NCI-H1417 (cell line): ENCODE results near the gene GALNT2.

Source experiments
- DNase-seq, 3 experiments: peaks; one replicate each; lab custom pipeline; 2025; lab: John Stamatoyannopoulos, UW

Gene GALNT2

DNA sequence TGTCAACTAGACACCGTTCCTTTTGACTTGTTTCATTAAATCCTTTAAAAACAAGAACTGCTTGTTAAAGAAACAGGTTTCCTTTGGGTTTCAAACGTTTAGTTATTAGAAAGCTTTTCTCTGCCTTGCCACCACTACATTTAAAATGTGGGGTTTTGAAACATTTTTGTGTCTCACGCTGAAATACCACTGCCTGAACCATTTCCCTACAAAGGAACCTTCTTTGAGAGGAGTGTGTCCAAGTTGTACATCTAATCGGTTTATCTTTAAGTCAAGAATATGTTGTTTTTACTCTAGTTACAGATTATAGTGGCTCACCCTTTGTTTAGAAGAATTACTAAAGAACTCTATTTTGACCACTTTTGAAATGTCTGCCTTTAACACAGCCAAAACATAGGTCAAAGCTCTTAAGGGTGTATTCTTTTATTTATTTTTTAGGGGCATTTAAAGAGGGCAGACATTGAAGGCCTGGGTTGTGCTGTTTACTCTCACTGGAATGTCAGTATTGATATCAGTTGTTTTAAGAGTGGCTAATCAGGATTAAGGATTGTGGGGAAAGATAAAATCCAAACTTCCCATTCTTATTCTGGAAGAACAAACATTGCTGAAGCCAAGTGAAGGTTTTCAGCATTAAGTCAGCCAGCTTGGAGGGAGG lies 143.4 kb downstream of the GALNT2 start:
- no peak for DNase-seq

DNA sequence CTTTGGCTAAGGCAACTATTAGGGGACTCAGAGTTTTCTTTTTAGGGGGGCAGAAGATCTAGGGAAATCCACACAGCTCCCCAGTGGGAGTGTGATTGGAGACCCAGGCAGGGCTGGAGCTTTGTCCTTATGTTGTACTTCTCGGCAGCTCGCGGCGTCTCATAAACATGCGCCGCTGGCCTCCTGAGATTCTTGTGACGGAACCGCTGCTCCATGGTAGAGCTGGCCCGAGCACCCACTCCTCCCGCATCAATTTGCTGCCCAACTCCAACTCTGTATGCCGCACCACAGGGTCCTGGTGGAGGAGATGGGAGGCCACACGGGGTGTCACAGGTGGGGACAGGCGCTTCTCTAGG lies 143.9 kb downstream of the GALNT2 start:
- DNase-seq, result no peak

DNA sequence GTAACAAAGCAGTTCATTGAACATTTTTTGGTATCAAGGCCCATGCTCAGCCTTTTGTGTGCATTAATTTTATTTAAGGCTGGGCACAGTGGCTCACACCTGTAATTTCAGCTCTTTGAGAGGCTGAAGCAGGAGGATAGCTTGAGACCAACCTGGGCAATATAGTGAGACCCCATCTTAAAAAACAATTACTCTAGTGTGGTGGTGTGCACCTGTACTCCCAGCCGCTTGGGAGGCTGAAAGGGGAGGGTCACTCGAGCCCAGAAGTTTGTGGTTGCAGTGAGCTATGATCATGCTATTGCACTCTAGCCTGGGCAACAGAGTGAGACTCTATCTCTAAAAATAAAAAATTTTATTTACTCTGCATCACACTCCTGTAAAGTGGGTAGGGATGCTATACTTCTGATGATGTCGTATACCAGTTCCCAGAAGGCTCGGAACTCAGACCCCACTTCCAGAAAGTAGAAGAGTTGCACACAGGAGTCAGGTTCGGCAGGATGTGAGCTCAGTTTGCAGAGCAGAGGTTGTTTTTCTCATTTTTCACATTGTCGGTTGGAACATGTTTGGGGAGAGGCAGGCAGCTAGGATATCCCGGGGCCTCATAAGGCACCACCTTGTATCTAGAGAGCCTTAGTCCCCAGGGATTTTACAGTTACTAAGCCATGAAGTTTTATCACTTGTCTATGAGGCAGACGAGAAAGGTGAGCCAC lies 144.6 kb downstream of the GALNT2 start:
- DNase-seq, result no peak

DNA sequence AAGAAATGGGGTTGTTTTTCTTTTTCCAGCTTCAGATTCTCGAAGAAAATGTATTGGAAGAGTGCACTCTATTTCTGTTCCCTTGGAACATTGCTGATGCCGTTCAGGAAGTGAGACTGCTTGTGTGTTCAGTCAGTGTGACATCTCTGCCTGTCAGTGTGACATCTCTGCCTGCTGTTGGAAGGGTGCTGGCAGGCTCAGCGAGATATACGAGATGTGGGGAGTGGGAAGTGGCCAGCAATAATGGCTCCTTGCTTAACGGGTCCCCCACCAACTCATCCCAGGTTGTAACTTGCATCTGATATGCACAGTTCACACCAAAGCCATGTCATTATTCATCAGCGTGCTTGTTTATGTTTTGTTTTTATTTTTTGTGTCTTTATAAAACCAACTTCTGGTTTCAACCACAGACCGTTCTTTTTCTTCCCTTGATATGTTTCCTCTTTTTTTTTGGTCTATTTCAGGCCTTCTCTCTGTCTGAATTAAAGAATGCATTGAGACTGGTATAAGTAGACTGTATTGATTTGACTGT lies 145.4 kb downstream of the GALNT2 start:
- DNase-seq, result no peak

DNA sequence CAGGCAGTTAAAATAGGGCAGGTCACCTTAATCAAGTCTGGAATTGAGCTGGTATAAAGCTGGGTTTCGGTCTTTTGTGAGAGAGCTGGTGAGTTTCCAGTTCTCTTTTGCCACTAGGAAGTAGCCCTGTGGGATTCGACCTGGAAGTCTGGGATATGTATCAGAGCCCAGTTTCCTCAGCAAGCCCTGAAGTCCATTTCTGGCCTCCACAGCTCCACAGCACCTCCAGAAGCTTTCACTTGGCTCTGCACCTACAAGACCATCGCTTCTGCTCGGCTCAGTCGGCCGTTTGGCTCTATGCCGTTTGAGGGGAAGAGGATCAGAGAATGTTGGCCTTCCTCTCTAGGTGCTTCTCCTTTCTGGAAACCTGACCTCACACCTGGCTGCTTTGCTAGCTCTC lies 148.0 kb downstream of the GALNT2 start:
- DNase-seq, result peak in 1 of 3 experiments; percentile 24

DNA sequence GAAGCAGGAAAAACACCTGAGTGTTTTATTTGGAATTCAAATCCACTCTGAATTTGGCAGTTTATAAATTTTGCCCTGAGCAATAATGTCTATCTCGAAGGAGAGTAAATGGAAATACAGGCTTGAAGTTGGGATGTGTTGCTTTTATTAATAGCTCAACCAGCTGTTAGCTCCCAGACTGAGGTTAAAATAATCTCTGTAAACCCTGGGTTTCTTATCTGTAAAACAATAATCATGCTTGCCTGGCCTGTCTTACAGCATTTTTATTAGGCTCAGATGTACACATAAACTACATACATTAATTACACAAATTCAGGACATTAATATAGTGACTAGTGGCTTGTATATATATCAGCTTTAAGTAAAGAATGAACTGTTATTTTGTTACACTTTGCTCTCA lies 148.5 kb downstream of the GALNT2 start:
- DNase-seq, result no peak

DNA sequence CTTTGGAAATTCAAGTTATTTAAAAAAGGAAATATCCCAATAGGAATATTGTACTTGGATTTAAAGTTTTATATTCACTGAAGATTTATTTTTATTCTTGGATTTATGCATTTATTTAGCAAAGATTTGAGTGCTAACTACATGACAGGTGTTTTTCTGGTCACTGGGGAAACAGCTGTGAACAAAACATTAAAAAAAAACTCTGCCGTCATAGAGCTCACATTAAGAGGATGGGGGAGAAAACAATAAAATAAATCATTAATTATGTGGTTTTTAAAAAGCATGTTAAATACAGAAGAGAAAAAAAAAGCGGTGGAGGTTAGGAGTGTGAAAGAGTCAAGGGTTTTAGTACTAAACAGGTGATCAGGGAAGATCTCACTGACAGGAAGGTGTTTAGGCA lies 149.9 kb downstream of the GALNT2 start:
- peak in 1 of 3 experiments; percentile 56 for DNase-seq

DNA sequence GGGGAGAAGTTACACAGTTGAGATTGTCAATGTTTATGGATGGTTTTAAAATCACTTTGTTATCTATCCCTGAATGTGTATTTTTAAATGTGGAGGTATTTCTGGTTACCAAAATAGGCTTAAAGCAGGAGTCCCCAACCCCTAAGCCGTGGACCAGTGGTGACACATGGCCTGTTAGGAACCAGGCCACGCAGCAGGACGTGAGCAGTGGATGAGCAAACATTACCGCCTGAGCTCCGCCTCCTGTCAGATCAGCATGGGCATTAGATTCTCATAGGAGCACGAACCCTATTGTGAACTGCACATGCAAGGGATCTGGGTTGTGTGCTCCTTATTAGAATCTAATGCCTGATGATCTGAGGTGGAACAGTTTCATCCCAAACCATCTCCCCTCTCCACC lies 151.6 kb downstream of the GALNT2 start:
- no peak for DNase-seq

DNA sequence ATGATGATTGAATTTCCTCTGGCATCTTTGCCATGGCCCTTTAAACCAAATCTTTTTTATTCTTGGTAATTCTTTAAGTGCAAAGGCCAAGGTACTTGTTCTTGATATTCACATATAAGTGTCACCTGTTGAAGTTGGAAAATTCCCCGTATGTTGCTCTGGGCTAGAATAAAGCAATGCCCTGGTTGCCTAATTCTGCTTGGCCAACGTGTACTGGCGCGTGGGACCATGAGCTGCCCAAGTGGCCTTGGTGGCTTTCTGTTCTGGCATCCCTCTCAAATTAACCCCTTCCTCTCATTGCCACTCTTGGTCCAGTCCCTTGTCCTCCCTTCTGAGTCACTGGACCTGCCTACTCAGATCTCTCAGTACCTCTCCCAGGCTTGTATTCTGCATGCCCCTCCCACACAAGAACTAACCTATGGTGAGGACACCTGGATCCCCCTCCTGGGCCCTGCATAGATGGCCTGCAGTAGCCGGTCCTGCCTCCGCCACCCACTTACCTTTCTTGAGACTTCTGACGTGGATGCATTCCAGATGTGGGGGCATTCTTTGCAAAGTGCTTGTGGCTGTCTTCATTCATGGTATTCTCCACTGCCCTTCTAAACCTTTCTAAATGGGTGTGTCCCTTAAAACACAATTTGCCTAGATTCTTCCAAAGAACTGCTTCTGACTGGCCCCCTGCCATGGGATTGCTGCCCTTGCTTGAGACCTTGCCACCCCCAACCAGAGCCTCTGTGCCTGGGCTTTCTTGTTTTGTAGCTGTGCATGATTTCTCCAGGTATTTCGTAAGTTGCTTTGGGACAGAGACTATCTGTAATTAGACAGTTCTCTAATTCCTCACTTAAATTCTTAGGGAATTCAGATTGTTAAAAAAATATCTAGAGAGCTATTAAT lies 152.4 kb downstream of the GALNT2 start:
- DNase-seq, result no peak

DNA sequence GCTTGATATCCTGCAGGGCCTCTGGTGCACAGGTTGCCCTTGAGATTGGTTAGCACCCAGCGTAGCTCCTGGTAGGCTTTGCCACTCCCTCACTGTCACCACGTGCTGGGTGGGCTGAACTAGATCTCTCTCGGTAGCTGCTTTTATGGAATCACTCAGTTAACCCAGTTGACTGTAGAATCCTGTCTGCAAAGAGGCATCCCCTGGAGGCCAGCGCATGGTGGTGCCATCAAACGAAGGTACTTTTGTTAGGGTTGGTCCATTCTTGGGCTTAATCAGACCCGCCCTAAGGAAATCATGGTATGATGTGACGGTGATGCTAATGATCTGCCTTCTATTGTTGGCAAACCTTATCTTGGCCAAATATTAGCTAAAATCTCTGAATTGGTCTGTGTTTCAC lies 153.4 kb downstream of the GALNT2 start:
- DNase-seq, result no peak

DNA sequence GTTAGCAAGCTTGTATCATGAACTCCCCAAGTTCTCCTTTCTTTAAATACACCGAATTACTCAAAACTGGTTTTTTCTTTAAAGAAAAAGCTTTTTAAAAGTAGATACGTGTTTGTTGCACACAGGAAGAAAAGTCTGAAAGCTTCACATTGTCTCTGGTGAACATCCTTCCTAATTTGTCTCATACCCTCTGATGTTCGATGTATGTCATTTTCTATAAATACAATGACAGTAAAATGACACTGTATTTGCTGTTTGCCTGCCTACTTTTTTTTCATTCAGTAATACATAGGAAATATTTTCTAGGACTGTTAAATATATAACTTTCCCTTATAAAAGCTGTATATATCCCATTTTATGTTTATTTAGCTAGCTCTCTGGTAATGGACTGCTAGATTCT lies 153.9 kb downstream of the GALNT2 start:
- DNase-seq, result no peak

DNA sequence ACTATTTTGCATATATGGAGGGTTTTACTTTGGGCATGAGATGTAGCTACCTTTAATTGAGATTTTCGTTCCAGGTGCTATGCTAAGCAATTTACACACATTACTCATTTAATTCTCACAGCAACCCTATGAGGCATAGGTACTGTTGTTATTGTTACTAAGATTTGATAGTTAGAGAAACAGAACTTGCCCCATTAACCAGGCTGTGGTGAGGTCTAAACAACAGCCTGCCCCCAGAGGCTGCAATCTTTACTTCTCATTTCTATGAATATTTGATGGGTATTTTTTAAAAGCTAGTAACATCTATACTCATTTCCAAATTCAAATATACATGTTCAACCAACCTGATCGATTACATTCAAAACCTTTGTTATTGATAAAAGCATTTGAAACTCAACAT lies 155.6 kb downstream of the GALNT2 start:
- DNase-seq, result no peak

DNA sequence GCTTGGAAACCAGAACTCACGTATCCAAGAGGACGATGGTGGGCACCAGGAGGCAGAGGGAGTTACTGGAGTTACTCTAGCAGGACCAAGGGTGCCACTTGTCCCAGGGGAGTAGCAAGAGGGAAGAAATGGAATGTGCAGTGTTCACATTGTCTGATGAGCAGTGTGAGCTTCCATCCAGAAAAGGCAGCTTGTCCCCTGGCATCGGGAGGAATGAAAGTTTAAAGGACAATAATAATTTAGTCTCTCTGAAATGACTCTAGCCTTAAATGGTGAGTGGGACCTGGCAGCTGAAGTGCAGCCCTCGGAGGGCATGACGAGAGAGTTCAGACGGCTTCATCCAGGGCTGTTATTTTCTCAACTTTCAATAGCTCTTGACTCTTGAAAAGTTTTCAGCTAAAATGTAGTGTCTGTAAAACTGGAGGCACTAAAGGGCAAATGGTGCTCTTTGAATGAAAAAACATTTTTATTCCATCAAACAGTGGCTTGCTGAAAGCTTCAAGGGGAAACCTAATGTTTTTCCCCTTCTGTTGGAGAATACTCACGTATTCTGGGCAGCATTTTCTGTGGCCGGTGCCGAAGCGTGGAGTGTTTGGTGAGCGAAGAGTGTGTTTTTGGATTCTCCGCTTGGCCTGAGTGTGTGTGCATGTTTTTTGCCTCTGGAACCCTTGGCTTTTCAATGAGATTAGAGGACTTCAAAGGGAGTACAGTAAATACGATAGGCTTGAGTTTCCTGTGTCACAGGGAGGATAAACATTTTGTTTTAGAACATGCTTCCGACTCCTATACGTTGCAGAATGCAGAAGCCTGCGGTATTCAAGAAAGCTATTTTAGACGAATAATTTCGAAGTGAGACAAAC lies 157.3 kb downstream of the GALNT2 start:
- DNase-seq, result no peak

DNA sequence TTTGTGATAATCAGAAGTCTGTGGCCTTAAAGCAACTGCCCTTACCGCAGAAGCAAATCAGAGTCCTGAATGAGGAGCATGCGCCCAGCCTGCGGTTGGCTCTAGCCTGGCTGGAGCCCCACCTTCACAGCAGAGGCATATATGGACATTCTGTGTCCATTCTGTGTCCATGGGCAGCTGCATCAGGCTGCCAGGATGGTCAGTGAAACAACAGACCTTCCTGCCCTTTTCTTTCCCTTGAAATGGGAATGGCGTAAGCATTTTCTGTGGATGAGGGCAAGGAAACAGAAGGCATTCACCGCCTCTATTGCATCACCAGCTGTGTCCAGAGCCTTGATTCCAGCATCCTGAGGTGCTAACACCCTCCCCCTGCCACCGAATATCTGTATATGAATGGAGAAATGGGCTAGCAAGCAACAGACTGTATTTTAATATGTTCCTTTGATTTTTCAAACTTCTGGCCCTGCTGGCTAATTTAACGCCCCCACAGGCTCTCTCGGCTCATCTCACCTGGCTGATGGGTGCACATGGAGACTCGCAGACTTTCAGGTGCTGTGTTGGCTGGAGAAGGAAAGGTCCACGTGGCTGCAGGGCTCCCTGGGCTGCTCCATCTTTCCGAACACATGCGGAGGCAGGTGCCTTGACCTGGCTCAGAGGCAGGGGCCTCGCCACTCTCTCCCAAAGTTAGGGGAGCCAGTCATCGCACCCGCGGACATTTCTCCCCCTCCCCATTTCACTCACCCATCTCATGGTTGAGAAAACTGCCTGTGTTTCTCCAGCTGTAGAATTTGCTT lies 159.2 kb downstream of the GALNT2 start:
- no peak for DNase-seq

DNA sequence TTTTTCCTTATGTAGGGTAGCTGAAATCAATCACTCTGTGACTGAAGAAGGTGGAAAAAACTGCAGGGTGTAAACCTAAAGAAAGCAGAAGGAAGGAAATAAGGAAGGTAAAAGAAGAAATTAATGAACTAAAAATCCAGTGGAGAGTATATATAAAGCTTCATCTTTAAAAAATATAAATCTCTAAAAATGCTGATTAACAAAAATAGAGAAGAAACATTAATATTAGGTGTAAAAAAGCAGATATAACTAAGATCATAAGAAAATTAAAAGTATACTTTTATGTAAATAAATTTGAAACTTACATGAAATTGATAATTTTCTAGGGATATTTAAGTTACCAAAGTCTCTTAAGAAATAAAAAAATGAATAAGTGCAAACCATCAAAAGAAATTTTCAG lies 159.8 kb downstream of the GALNT2 start:
- DNase-seq, result no peak

DNA sequence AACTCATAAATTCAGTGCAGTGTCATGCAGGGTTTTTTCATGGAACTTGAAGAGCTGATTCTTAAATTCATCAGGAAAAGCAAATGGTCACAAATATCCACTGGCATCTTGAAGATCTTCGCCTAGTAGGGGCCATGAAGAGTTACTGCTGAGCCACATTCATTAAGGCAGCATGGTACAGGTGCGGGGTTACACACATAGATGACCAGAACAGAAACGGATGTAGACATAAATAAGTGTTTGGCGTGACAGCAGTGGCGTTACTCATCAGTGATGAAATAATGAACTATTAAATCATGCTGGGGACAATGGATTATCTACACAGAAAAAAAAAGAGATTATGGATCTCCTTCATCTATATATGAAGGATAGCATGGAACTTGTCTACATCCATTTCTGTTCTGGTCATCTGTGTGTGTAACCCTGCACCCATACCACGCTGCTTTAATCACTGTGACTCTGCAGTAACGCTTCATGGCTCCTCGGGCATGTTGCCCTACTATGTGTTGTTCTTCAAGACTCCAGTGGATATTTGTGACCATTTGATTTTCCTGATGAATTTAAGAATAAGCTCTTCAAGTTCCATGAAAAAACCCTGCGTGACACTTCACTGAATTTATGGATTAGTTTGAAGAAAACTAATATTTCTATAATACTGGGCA lies 161.3 kb downstream of the GALNT2 start:
- no peak for DNase-seq

DNA sequence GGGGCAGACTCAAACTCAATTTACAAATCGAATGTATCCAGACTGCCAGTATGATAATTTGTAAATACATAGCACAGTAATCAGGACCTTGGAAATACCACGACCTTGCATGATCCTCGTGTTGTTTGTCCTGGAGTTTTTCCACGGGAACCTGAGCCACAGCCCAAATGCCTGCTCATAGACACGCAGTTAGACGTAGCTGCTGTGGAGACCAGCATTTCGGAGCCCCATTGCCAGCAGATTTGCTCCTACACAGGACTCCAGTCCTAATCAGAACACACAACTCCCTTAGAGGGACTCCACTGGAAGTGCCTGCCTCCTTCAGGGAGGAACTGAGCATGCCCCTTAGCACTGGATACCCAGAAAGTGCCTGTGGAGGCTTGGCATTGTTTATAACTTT lies 163.2 kb downstream of the GALNT2 start:
- DNase-seq, result no peak

DNA sequence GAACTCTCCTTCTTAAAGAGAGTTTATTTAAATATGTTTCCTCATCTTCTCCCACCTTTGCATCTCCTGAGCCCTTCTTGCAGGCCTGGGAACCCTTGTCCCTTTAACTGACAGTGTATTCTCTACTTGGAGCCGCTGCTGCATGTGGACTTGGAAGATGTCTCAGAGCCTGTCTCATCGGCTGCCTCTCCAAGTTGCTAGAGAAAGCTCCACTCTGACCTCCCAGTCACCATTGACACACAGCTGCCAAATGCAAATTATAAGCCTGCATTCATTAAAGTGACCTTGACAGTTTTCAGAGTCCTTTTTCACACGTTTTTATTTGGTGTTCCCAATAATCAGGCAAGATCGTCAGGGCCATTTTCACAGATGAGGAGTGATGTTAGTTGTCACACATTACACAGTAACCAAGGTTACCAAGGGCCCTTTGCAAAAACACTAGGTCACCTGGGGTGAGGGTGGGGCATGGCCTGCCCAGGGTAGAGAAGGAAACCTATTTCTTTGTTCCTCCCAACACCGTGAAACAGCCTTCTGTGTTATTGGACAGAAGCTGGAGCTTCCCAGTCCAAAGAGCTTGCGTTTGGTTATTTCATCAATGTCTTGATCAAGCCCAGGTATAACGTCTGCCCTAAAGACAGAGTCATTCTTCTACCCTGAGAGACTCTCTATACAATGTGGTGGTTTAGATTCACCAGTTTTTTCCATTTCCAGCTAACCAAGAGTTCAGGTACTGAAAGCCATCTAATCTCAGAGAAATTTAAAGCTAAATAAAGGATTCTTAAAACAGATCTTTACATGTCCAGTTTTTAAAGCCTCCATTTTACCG lies 164.1 kb downstream of the GALNT2 start:
- peak; percentile 16 to 82 (median 58) for DNase-seq

DNA sequence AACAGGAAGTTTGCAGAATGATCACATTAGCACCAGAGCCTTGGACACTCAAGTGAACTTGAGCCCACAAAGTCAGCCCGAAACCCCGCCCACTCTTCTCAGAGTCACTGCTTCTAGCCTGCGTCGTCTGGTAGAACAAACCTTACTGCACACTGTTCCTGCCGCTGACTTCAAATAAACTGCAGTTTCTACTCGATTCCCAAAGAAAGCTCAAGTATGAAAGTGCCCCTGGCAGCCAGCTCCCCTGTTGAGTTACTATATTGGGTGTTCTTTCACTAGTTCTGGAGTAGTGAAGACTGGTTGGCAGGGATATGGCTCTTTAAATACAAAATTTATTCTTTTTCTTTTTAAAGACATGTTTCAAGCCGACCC lies 164.7 kb downstream of the GALNT2 start:
- peak; percentile 40 to 81 (median 71) for DNase-seq

DNA sequence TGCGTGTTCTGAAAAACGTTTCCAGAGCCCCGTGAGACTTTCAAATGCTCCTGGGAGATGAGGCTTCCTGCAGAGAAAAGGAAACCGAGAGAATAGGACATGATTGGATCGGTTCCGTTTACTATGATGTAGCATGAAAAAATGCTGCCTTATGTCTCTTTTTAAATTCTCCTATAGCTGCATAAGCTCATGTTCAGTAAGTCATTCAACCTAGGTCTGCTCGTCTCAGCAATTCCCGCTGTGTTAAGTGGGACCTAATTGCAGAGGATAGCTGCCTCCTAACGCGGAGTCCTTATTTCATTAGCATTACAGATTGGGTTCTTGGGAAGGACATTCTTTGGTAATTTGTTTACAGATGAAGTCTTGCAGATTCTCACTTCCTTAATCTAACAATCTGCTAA lies 165.3 kb downstream of the GALNT2 start:
- peak; percentile 45 to 90 (median 61) for DNase-seq
